Measurements from ENCODE around the gene RNF13. TPM values are rescaled to one million over a fixed set of nuclear protein-coding genes. Genes with fewer than 3 reads are reported as not detected.

Gene RNF13
- total RNA-seq, 2 donors from 2014 or later, result 77.3 to 105 TPM

DNA sequence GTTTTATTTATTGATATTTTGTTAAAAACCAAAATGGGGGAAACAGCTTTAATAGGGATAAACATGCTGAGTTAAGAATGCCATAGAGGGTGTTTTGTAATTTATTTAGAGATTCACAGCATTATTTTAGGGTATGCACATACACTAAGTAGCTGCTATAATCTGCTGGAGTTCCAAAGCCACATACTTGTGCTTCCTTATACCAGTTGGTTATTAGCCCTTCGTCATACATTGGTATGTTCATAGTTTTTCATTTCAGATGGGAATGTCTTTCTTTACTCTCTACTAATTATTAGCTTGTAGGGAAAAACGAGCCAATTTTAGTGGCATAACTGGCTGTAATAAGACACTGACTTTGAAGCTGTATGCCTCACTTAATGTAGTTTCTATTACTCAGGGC is 82.8 kb downstream of the RNF13 start:
- no peak for DNase-seq (ENCODE audit: low spot score)
- Histone ChIP-seq H3K27me3 (replicated peaks; ENCODE audit: insufficient read depth) (no peaks in the 10 kb centered on the region), H3K36me3 (no peaks in the 10 kb centered on the region), H3K9me3 (no peaks in the 10 kb centered on the region), H3K4me3 (no peak overlapping the region), H3K27ac (no peak overlapping the region), H3K4me1 (replicated peaks) (no peaks in the 10 kb centered on the region)
- intact Hi-C loops (cut with DNase I), result loop anchor here (10.0 kb wide), 1 partner anchor 69 kb away; no protein-coding TSS in a partner anchor
- TF ChIP-seq POLR2A (IDR thresholded peaks at IDR 0.05), result no peak
- TF ChIP-seq, protein P1, sequence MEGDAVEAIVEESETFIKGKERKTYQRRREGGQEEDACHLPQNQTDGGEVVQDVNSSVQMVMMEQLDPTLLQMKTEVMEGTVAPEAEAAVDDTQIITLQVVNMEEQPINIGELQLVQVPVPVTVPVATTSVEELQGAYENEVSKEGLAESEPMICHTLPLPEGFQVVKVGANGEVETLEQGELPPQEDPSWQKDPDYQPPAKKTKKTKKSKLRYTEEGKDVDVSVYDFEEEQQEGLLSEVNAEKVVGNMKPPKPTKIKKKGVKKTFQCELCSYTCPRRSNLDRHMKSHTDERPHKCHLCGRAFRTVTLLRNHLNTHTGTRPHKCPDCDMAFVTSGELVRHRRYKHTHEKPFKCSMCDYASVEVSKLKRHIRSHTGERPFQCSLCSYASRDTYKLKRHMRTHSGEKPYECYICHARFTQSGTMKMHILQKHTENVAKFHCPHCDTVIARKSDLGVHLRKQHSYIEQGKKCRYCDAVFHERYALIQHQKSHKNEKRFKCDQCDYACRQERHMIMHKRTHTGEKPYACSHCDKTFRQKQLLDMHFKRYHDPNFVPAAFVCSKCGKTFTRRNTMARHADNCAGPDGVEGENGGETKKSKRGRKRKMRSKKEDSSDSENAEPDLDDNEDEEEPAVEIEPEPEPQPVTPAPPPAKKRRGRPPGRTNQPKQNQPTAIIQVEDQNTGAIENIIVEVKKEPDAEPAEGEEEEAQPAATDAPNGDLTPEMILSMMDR (IDR thresholded peaks at IDR 0.05), result no peak
- TF ChIP-seq POLR2AphosphoS5 (IDR thresholded peaks at IDR 0.05), result no peak
- 84% methylated on average over 2 of the region's 2 CpGs for WGBS

DNA sequence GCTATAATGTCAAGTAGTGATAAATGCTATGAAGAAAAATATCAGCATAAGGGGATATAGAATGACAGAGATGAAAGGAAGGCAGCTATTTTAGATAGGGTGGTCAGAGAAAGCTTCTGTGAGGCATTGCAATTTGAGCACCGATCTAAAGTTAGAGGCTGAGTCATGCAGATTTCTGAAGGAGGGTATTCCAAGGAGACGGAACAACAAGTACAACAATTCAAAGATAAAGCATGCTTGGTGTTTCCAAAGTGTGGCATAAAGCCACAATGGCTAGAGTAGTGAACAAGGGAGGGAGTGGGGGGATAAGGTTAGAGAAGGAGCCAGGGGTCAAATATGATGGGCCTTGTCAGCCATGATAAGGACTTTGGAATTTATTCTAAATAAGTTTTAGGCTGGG is 85.8 kb downstream of the RNF13 start:
- TF ChIP-seq POLR2A (IDR thresholded peaks at IDR 0.05), result no peak
- no peak for TF ChIP-seq POLR2AphosphoS5 (IDR thresholded peaks at IDR 0.05)
- TF ChIP-seq, protein P1 (IDR thresholded peaks at IDR 0.05), result no peak
- Histone ChIP-seq H3K27ac (no peak overlapping the region), H3K4me1 (replicated peaks) (no peaks in the 10 kb centered on the region), H3K27me3 (replicated peaks; ENCODE audit: insufficient read depth) (no peaks in the 10 kb centered on the region), H3K9me3 (no peaks in the 10 kb centered on the region), H3K36me3 (no peaks in the 10 kb centered on the region), H3K4me3 (no peak overlapping the region)
- no peak for DNase-seq (ENCODE audit: low spot score)
- intact Hi-C loops (cut with DNase I), result loop anchor here (10.0 kb wide), 1 partner anchor 66 kb away; no protein-coding TSS in a partner anchor
- WGBS, result 65% methylated on average over 2 of the region's 2 CpGs

DNA sequence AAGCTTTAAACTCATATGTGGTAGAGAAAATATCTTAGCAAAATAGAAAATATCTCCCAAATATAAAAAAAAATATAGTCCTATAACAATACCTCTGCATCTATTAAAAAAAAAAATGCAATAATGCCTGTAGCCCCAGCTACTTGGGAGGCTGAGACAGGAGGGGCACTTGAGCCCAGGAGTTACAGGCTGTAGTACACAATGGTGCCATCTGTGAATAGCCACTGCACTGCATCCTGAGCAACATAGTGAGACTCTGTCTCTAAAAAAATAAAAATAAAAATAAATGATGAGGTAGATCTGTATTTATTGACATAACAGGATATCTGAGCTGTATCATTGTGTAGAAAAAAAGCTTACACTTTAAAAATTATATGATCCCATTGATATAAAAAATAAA is 87.3 kb downstream of the RNF13 start:
- no peaks in the 10 kb centered on the region for H3K9me3 ChIP-seq
- no peaks in the 10 kb centered on the region for H3K36me3 ChIP-seq
- TF ChIP-seq POLR2A (IDR thresholded peaks at IDR 0.05) (no peak), POLR2AphosphoS5 (IDR thresholded peaks at IDR 0.05) (no peak)
- TF ChIP-seq, protein P1 (IDR thresholded peaks at IDR 0.05), result no peak
- no peaks in the 10 kb centered on the region for H3K4me1 ChIP-seq (replicated peaks)
- no peaks in the 10 kb centered on the region for H3K27me3 ChIP-seq (replicated peaks; ENCODE audit: insufficient read depth)
- no peak overlapping the region for H3K4me3 ChIP-seq
- no peak overlapping the region for H3K27ac ChIP-seq
- DNase-seq (ENCODE audit: low spot score), result no peak
- intact Hi-C loops (cut with DNase I), result no loop called here

DNA sequence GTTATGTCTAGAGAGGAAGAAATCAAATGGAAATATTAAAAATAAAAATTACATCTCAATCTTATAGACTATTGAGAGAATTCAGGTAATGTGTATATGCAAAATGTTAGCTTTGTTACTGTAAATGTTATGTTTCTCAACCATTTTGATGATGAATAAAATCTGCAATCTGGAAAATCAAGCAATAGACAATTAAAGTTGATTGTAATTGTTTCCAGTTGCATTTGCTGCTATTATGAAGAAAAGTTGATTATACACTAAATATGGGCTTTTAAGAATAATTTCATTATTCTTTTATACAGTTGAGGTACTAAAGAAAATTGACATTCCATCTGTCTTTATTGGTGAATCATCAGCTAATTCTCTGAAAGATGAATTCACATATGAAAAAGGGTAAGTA is 88.8 kb downstream of the RNF13 start:
- H3K27ac ChIP-seq, result no peak overlapping the region
- no peaks in the 10 kb centered on the region for H3K9me3 ChIP-seq
- no peak for DNase-seq (ENCODE audit: low spot score)
- no peaks in the 10 kb centered on the region for H3K36me3 ChIP-seq
- no peaks in the 10 kb centered on the region for H3K4me1 ChIP-seq (replicated peaks)
- TF ChIP-seq POLR2A (IDR thresholded peaks at IDR 0.05) (no peak), POLR2AphosphoS5 (IDR thresholded peaks at IDR 0.05) (no peak)
- TF ChIP-seq, protein P1 (IDR thresholded peaks at IDR 0.05), result no peak
- no peaks in the 10 kb centered on the region for H3K27me3 ChIP-seq (replicated peaks; ENCODE audit: insufficient read depth)
- intact Hi-C loops (cut with DNase I), result no loop called here
- H3K4me3 ChIP-seq, result no peak overlapping the region

DNA sequence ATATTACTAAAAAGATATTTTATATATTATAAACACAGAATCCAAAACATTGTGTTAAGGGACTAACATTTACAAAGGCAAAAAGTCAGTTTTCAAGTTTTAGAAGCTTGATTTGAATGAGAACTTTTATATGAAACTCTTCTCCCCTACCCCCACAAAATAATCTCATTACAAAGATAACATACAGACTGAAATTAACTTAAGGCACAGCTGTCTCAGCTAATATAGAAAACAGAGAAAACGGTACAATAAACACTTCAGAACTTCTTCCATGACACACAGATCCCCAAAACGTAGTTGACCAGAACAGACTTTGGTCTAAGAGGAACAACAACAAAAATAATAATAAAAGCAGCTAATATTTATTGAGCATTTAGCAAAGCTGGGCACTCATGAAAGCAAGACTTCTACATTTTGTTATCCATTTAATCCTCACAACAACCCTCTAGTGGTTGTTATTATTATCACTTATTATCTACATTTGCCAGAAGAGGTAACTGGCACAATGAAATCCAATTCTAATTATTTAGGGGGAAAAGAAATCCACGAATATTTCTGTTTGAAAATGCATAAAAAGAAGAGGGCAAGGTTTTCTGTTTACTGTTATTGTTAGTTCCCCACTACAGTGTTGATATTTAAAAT is 89.6 kb downstream of the RNF13 start:
- Histone ChIP-seq H3K27me3 (replicated peaks; ENCODE audit: insufficient read depth) (no peaks in the 10 kb centered on the region), H3K9me3 (no peaks in the 10 kb centered on the region), H3K27ac (no peak overlapping the region), H3K4me3 (no peak overlapping the region), H3K36me3 (no peaks in the 10 kb centered on the region), H3K4me1 (replicated peaks) (no peaks in the 10 kb centered on the region)
- no peak for DNase-seq (ENCODE audit: low spot score)
- TF ChIP-seq, protein P1 (IDR thresholded peaks at IDR 0.05), result no peak
- TF ChIP-seq POLR2AphosphoS5 (IDR thresholded peaks at IDR 0.05), result no peak
- TF ChIP-seq POLR2A (IDR thresholded peaks at IDR 0.05), result no peak
- intact Hi-C loops (cut with DNase I), result no loop called here
- 88% methylated on average over 3 of the region's 3 CpGs for WGBS

All from prostate gland (tissue), 2 donors.